Endothelial cell of umbilical vein (primary cell): ENCODE measurements around the gene PSKH1. TPM values are rescaled to one million over a fixed set of nuclear protein-coding genes. Genes with fewer than 3 reads are reported as not detected.

Experiments
- BruUV-seq: library from RNA; stranded (reverse); fragments of 400-500 nt; replicated peaks from 2 replicates; lab custom pipeline; 2021; lab: Mats Ljungman, UMichigan
- CTCF ChIA-PET: fragments of 300-600, 350-600 bp; sonication (Branson Sonifier 250); formaldehyde crosslinking; loops from one replicate; lab custom pipeline; 2021; ENCODE audit warnings: antibody characterized with exemption, inconsistent platforms; lab: Charles Lee
- POLR2A ChIA-PET: fragments of 300-600, 350-600 bp; sonication (Branson Sonifier 250); formaldehyde crosslinking; loops from one replicate; lab custom pipeline; 2021; ENCODE audit warnings: antibody characterized with exemption, inconsistent platforms; lab: Charles Lee
- DNase-seq: peaks from one replicate; pipeline ENCODE4 v3.0.0-alpha.2; 2011; ENCODE audit warnings: low read depth, low spot score
- FAIRE-seq: peaks from 2 replicates; lab custom pipeline; 2011; peaks lifted over from hg19 to GRCh38; lab: Jason Lieb, UNC
- H2AFZ ChIP-seq: 2 replicates; pipeline ENCODE4 v1.6.0; 2012; ENCODE audit warnings: low read depth, low read length, control low read depth, inconsistent platforms
- H3K27ac ChIP-seq: 2 replicates; pipeline ENCODE4 v1.5.1; 2011; ENCODE audit warnings: low read depth, mild to moderate bottlenecking, control low read depth, low read length, moderate library complexity; ENCODE audit not compliant: insufficient read depth
- H3K27me3 ChIP-seq, 2 experiments: 2 replicates each; pipeline versions ENCODE4 v1.6.0 to v1.6.1; 2011; ENCODE audit warnings: low read length in 2 of 2, mixed read lengths in 1 of 2; ENCODE audit not compliant: control insufficient read depth in 2 of 2, insufficient read depth in 2 of 2
- H3K36me3 ChIP-seq, 2 experiments: 2 replicates in 1 of 2; 3 replicates in 1 of 2; pipeline ENCODE4 v1.5.1; 2011; ENCODE audit warnings: low read length in 2 of 2, mild to moderate bottlenecking in 1 of 2, moderate library complexity in 1 of 2; ENCODE audit not compliant: control insufficient read depth in 2 of 2, insufficient read depth in 2 of 2; ENCODE audit errors: extremely low read depth in 1 of 2
- H3K4me1 ChIP-seq: 3 replicates; pipeline ENCODE4 v1.5.1; 2011; ENCODE audit warnings: mild to moderate bottlenecking, low read length; ENCODE audit not compliant: control insufficient read depth, insufficient read depth; ENCODE audit errors: extremely low read depth
- H3K4me2 ChIP-seq: 2 replicates; pipeline ENCODE4 v1.6.1; 2011; ENCODE audit warnings: low read length, control low read depth, mixed read lengths; ENCODE audit not compliant: insufficient read depth
- H3K4me3 ChIP-seq, 3 experiments: fragments of 200-600 bp in 1 of 3; sonication (generic), shearing (Covaris generic) in 1 of 3; replicated peaks in 1 of 3; 2 replicates each; pipeline ENCODE4 v1.5.1; 2011 to 2016; ENCODE audit warnings: control low read depth in 3 of 3, low read length in 3 of 3, mild to moderate bottlenecking in 2 of 3, inconsistent platforms in 1 of 3, low read depth in 1 of 3, moderate library complexity in 1 of 3; ENCODE audit not compliant: insufficient read depth in 1 of 3
- H3K79me2 ChIP-seq: 2 replicates; pipeline ENCODE4 v1.6.0; 2012; ENCODE audit warnings: low read length, inconsistent platforms; ENCODE audit not compliant: control insufficient read depth, insufficient read depth
- H3K9ac ChIP-seq: replicated peaks from 2 replicates; pipeline ENCODE3; 2011; ENCODE audit warnings: low read length, control low read depth; ENCODE audit not compliant: insufficient read depth; ENCODE audit errors: extremely low read depth
- H3K9me1 ChIP-seq: replicated peaks from 3 replicates; pipeline ENCODE4 v1.6.0; 2011; ENCODE audit warnings: mild to moderate bottlenecking, low read length; ENCODE audit not compliant: control insufficient read depth, insufficient read depth; ENCODE audit errors: extremely low read depth
- H3K9me3 ChIP-seq: replicated peaks from 2 replicates; pipeline ENCODE4 v1.5.1; 2012; ENCODE audit warnings: low read length, inconsistent platforms; ENCODE audit not compliant: control insufficient read depth, insufficient read depth
- H4K20me1 ChIP-seq: replicated peaks from 2 replicates; pipeline ENCODE3; 2011; ENCODE audit warnings: mild to moderate bottlenecking, low read length; ENCODE audit not compliant: control insufficient read depth, insufficient read depth; ENCODE audit errors: extremely low read depth
- CTCF ChIP-seq, 2 donors: IDR thresholded peaks; 1 replicate in 1 of 2; 2 replicates in 1 of 2; pipeline ENCODE4 v1.5.1; 2011; ENCODE audit warnings: low read length in 2 of 2, mild to moderate bottlenecking in 2 of 2, moderate library complexity in 2 of 2, control low read depth in 1 of 2, inconsistent platforms in 1 of 2, low read depth in 1 of 2; ENCODE audit not compliant: insufficient read depth in 1 of 2; ENCODE audit errors: extremely low read depth in 1 of 2
- JUN ChIP-seq: IDR thresholded peaks from 2 replicates; pipeline ENCODE4 v1.6.1; 2011; ENCODE audit warnings: borderline replicate concordance, low read depth; ENCODE audit not compliant: insufficient read length, insufficient read depth
- POLR2AphosphoS5 ChIP-seq: IDR thresholded peaks from 2 replicates; pipeline ENCODE4 v1.6.1; 2012; ENCODE audit warnings: low read depth, mild to moderate bottlenecking, control low read depth, low read length, moderate library complexity; ENCODE audit not compliant: insufficient read depth
- dilution Hi-C: fragments of 300-500 bp; cut with MboI; formaldehyde crosslinking; loops from one replicate; pipeline ENCODE4 v1.15.0; 2019; ENCODE audit warnings: low sequenced_read_pairs; ENCODE audit not compliant: extremely low pct_ligation_motif_present
- intact Hi-C: fragments of 100-400 bp; cut with micrococcal nuclease; formaldehyde crosslinking; loops from one replicate; pipeline ENCODE4 v1.10.0; 2022
- polyA plus RNA-seq, 4 experiments: library from polyadenylated mRNA; depleted of rRNA in 3 of 4; stranded (reverse) in 3 of 4; unstranded in 1 of 4; fragments of >200 nt; gene quantifications; 2 replicates each; pipeline versions ENCODE4 v1.2.1 to v1.2.3, GENCODE V29; 2011 to 2012; ENCODE audit warnings: missing spikeins in 1 of 4
- total RNA-seq: library from RNA; stranded (reverse); gene quantifications from 2 replicates; pipeline ENCODE4 v1.2.3, GENCODE V29; 2021

Gene PSKH1
- total and polyA plus RNA-seq, 2 donors (not counting 3 experiments of a cell fraction or from before 2014, with no cell fraction given), result 25.9 to 42.6 TPM

- Histone ChIP-seq H3K36me3 (peaks cover 0 to 14% of the 10 kb centered on the region in 2 experiments), H4K20me1 (no peaks in the 10 kb centered on the region), H3K9me1 (no peaks in the 10 kb centered on the region), H3K4me2 (no peak overlapping the region), H3K79me2 (no peaks in the 10 kb centered on the region), H3K27me3 (no peaks in the 10 kb centered on the region), H3K9me3 (no peaks in the 10 kb centered on the region), H3K27ac (no peak overlapping the region), H3K4me1 (no peaks in the 10 kb centered on the region), H3K9ac (no peak overlapping the region), H2AFZ (no peak overlapping the region), H3K4me3 (no peak overlapping the region)
- dilution Hi-C loops, result loop anchor here (25.0 kb wide), 1 partner anchor 230 kb away; no protein-coding TSS in a partner anchor
- DNase-seq, result no peak
- CTCF ChIA-PET, result interaction anchor here (0.8 to 1.7 kb wide), 5 partner anchors 9 to 396 kb away, joined by 3 to 6 read pairs (median 5); no protein-coding TSS in a partner anchor
- no peak for TF ChIP-seq CTCF (IDR thresholded peaks at IDR 0.05; ENCODE audit: extremely low read depth in 1 of 2, insufficient read depth in 1 of 2, low read depth in 1 of 2, low read length in 2 of 2)
- no TSS peak for BruUV-seq
- intact Hi-C loops, result no loop called here
- FAIRE-seq, result no peak
- POLR2A ChIA-PET, result no interaction called here
Observed at GRCh38 chr16:67917140-67917851, 24.2 kb downstream of the PSKH1 start.

GRCh38 chr16:67917852-67918236 lies 24.8 kb downstream of the PSKH1 start:
- H3K9ac ChIP-seq, result no peak overlapping the region
- H3K27me3 ChIP-seq, result no peaks in the 10 kb centered on the region
- DNase-seq, result no peak
- no peak for TF ChIP-seq POLR2AphosphoS5
- TF ChIP-seq JUN, result peak; percentile 62
- no peaks in the 10 kb centered on the region for H3K9me3 ChIP-seq
- BruUV-seq, result no TSS peak
- no peaks in the 10 kb centered on the region for H4K20me1 ChIP-seq
- no peak for FAIRE-seq
- ChIA-PET POLR2A (no interaction called here), CTCF (interaction anchor here (0.8 to 1.7 kb wide), 4 partner anchors 34 to 397 kb away, joined by 3 to 6 read pairs (median 4); no protein-coding TSS in a partner anchor)
- dilution Hi-C loops, result loop anchor here (25.0 kb wide), 1 partner anchor 231 kb away; no protein-coding TSS in a partner anchor
- peaks cover 0 to 14% of the 10 kb centered on the region in 2 experiments for H3K36me3 ChIP-seq
- H3K4me1 ChIP-seq, result no peaks in the 10 kb centered on the region
- H3K4me2 ChIP-seq, result no peak overlapping the region
- H3K9me1 ChIP-seq, result no peaks in the 10 kb centered on the region
- H3K27ac ChIP-seq, result no peak overlapping the region
- no peak overlapping the region for H3K4me3 ChIP-seq
- no peak overlapping the region for H2AFZ ChIP-seq
- no peaks in the 10 kb centered on the region for H3K79me2 ChIP-seq
- intact Hi-C loops, result no loop called here
